SK-MEL-5 (cell line): ENCODE data around the gene PKLR. TPM values are rescaled to one million over a fixed set of nuclear protein-coding genes. Genes with fewer than 3 reads are reported as not detected.
"Not testable (repeated sequence)": the region's sequence is repeated elsewhere in the genome, so short reads cannot be mapped to it uniquely, and the experiment has no call there.

Source experiments
- DNase-seq: peaks from one replicate; pipeline ENCODE4 v3.0.0-alpha.2; 2016; ENCODE audit warnings: low read depth, low spot score
- in situ Hi-C: cut with HindIII; loops from 2 replicates; pipeline ENCODE4 v1.10.0; 2016; ENCODE audit warnings: low sequenced_read_pairs, high pct_unique_total_duplicates, low pct_unique_long_range_greater_than_20kb
- total RNA-seq: library from RNA; depleted of rRNA; stranded (reverse); fragments of >200 nt; shearing (Covaris generic); gene quantifications from 2 replicates; pipeline ENCODE4 v1.2.3, GENCODE V29; 2014; rRNA removed

Gene PKLR
- total RNA-seq, 1 experiment from 2014 or later, result 0.11 TPM

GRCh38 chr1:155250633-155251449 lies 50.4 kb downstream of the PKLR start:
- in situ Hi-C loops, result no loop called here
- peak; percentile 97 for DNase-seq

GRCh38 chr1:155250246-155250632 lies 51.0 kb downstream of the PKLR start:
- DNase-seq, result no peak
- in situ Hi-C loops, result no loop called here

DNA sequence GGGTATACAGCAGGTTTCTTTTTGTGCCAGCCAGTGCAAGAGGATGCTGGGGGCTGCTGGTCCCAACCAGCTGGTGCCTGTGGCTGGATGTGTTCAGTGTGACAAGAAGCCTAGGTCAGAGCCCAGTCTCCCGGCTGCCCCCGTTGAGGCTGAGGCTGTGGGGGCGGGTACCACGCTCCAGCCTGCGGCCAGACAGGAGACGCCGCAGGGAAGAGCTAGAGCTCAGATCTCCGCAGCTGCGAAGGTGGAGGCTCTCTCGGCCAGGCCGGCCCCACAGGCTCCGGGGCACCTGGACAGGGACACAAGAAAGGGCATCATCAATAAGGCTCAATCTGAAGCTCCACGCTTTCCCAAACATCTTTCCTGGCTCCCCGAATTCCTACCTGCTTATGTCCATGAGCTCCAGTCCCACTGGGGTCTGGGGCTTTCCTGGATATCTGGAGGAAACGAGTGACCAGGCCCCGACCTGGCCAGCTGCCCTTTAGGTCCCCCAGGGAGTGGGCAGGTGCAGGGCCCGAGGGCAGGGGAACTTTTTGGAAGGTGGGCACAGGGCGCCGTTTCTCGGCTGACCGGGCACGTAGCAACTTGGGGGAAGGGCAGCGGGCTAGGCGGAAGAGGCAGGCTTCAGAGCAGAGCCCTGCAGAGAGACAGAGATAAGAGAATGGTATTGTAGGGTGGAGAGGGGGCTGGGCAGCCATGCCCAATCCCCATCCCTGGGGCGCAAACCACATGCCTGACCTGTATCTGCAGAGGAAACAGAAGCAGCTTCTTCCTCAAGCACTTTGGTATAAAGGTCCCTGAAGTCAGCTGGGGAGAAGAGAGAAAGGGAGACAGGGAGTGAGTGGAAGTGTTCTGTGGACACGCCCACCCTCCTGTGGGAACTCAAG lies 53.3 kb downstream of the PKLR start:
- DNase-seq, result no peak
- in situ Hi-C loops, result no loop called here

GRCh38 chr1:155246796-155247195 lies 54.4 kb downstream of the PKLR start:
- DNase-seq, in situ Hi-C loops: not testable (repeated sequence)

- in situ Hi-C loops, result no loop called here
- DNase-seq, result no peak
Observed at GRCh38 chr1:155245163-155245524, 56.1 kb downstream of the PKLR start.

- DNase-seq, result peak; percentile 100
- in situ Hi-C loops, result no loop called here
Observed at GRCh38 chr1:155244368-155245162, 56.7 kb downstream of the PKLR start.

DNA sequence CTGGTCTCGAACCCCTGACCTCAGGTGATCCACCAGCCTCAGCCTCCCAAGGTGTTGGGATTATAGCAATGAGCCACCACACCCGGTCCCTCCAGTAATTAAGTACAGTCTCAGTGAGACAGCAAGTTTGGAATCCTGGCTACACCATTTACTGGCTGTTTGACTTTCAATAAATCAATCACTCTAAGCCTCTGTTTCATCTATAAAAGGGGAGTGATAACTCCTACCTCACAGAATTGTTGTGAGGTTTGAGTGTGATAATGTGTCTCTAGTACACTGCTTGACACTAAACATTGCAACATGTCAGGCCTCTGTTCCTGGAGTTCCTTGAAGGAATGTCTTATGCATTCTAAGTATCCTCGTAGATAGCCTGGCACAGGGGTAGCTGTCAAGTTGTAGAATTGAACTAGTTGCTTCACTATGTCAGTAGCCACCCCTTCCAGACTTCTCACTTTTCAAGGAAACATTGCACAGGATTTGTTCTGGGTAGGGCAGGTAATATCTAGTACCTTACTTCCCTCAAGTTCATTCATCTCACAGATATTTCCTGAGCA lies 58.4 kb downstream of the PKLR start:
- DNase-seq, result no peak
- in situ Hi-C loops, result no loop called here

- peak; percentile 46 for DNase-seq
- in situ Hi-C loops, result no loop called here
Observed at GRCh38 chr1:155241841-155242264, 59.4 kb downstream of the PKLR start.

- in situ Hi-C loops, result no loop called here
Observed at GRCh38 chr1:155241069-155241679, 60.1 kb downstream of the PKLR start.

More at GRCh38 chr1:155241069-155241679, 60.1 kb downstream of the PKLR start:
- peak; percentile 96 for DNase-seq

Other genes with a start within 250 kb of the PKLR start
- 12.7 and 13.9 TPM in 2 replicates for gene EFNA4, start 237.7 kb downstream of the PKLR start, total RNA-seq
- 6.6 and 8.2 TPM in 2 replicates for gene EFNA3, start 222.6 kb downstream of the PKLR start, total RNA-seq
- 25.3 and 25.7 TPM in 2 replicates for gene EFNA1, start 173.6 kb downstream of the PKLR start, total RNA-seq
- 57.4 and 61.6 TPM in 2 replicates for gene SLC50A1, start 165.6 kb downstream of the PKLR start, total RNA-seq
- gene DPM3, start 160.9 kb downstream of the PKLR start, total RNA-seq, result 28.5 and 36.9 TPM in 2 replicates
- 326 and 369 TPM in 2 replicates for gene KRTCAP2, start 128.1 kb downstream of the PKLR start, total RNA-seq
- 0.85 and 1.3 TPM in 2 replicates for gene TRIM46, start 127.6 kb downstream of the PKLR start, total RNA-seq
- gene THBS3, start 93.5 kb downstream of the PKLR start, total RNA-seq, result 11.4 and 12.1 TPM in 2 replicates
- gene MTX1, start 92.7 kb downstream of the PKLR start, total RNA-seq, result 128 and 140 TPM in 2 replicates
- 6.3 and 7.9 TPM in 2 replicates for gene ENTREP3, start 46.0 kb downstream of the PKLR start, total RNA-seq
- 336 and 344 TPM in 2 replicates for gene SCAMP3, start 39.1 kb downstream of the PKLR start, total RNA-seq
- gene CLK2, start 27.9 kb downstream of the PKLR start, total RNA-seq, result 16.4 and 28.1 TPM in 2 replicates
- gene HCN3, start 24.0 kb downstream of the PKLR start, total RNA-seq, result 2.9 and 3.3 TPM in 2 replicates
- gene FDPS, start 7.4 kb upstream of the PKLR start, total RNA-seq, result 202 and 212 TPM in 2 replicates
- gene RUSC1, start 19.5 kb upstream of the PKLR start, total RNA-seq, result 8.3 and 10.7 TPM in 2 replicates